ENCODE data around the gene CTU1.

The CTU1 gene

DNA sequence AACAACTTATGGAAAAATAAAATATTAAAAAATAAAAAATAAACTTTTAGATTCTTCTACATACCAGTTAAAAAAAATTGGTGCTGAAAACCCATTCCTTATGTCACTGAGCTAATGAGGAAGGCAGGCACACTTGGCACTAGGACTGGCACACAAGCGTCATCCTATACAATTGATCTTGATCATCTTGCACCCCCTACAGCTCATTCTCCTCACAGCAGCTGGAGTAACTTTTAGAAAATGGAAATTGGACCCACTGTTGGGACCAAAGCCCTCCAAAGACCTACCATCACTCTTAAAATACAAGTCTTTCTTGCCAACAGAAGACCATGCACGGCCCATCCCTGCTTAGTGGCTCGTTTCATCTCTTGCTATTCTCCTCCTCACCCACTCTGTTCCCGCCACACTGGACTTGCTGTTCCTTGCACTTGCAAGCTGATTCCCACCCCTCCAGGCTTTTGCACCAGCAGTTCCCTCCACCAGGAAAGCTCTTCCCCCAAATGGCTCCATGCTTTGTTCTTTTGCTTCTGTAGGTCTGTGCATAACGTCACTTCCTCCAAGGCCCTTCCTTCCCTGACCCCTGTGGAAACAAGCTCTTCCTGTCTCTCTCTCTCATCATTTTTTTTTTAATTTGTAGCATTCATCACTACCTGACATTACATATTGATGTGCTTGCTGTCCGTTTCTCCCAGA is 11.6 kb downstream of the CTU1 start:
- H3K9me3 ChIP-seq (ENCODE audit: control insufficient read depth, insufficient read depth, low read depth, low read length), result no peaks in the 10 kb centered on the region
- ChIA-PET CTCF (interaction anchor here (0.5 to 7.0 kb wide), 39 partner anchors 11 to 1763 kb away, joined by 3 to 177 read pairs (median 4); partner anchors contain the start of genes CTU1 and KLK10), POLR2A (interaction anchor here (0.8 kb wide), 1 partner anchor 292 kb away, joined by 3 read pairs; no protein-coding TSS in a partner anchor)
- TF ChIP-seq, protein P1, sequence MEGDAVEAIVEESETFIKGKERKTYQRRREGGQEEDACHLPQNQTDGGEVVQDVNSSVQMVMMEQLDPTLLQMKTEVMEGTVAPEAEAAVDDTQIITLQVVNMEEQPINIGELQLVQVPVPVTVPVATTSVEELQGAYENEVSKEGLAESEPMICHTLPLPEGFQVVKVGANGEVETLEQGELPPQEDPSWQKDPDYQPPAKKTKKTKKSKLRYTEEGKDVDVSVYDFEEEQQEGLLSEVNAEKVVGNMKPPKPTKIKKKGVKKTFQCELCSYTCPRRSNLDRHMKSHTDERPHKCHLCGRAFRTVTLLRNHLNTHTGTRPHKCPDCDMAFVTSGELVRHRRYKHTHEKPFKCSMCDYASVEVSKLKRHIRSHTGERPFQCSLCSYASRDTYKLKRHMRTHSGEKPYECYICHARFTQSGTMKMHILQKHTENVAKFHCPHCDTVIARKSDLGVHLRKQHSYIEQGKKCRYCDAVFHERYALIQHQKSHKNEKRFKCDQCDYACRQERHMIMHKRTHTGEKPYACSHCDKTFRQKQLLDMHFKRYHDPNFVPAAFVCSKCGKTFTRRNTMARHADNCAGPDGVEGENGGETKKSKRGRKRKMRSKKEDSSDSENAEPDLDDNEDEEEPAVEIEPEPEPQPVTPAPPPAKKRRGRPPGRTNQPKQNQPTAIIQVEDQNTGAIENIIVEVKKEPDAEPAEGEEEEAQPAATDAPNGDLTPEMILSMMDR (tag by site-specific recombination; IDR thresholded peaks at IDR 0.05), result peak; percentile 39; the same call in 1 of the 2 replicates
- 0 out of 2 replicates have a peak, but pooled peaks have one; percentile 2 for TF ChIP-seq ZNF654 (tag by site-specific recombination; IDR thresholded peaks at IDR 0.05; ENCODE audit: low read depth)
- no peak for TF ChIP-seq KLF7 (tag by site-specific recombination; IDR thresholded peaks at IDR 0.05; ENCODE audit: borderline replicate concordance)
- peak; percentile 46 for TF ChIP-seq ZNF341 (tag by site-specific recombination; IDR thresholded peaks at IDR 0.05; ENCODE audit: low read depth)
- peaks cover 17% of the 10 kb centered on the region for H3K4me1 ChIP-seq (ENCODE audit: control insufficient read depth, insufficient read depth, low read length)
- no peak overlapping the region for H3K4me3 ChIP-seq (ENCODE audit: low read depth, low read length)
- no peak overlapping the region for H3K27ac ChIP-seq (ENCODE audit: extremely low read depth, low read depth, low read length)
- H3K36me3 ChIP-seq (ENCODE audit: control insufficient read depth in 2 of 2, insufficient read depth in 1 of 2, low read length in 2 of 2), result peaks cover under 1 to 26% of the 10 kb centered on the region in 2 experiments; a peak in 2 of 3 replicates

DNA sequence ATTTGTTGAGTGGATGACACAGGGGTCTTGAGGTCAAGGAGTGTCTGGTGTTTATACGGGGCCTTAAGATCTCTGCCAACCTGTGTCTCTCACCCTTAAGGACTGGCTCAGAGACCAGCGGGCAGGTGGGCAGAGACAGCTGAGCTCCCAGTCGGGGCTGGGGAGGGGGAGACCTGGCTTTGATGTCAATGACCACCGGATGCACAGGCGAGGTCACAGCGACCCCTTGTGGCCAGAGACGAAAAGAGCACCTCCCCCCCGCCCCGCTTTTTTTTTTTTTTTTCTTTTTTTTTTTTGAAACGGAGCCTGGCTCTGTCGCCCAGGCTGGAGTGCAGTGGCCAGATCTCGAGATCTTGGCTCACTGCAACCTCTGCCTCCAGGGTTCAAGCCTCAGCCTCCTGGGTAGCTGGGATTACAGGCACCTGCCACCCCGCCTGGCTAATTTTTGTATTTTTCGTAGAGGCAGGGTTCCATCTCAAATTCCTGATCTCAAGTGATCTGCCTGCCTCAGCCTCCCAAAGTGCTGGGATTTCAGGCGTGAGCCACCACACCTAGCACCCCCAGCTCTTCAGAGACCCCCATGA is 13.4 kb downstream of the CTU1 start:
- Histone ChIP-seq H3K9me3 (ENCODE audit: control insufficient read depth, insufficient read depth, low read depth, low read length) (no peaks in the 10 kb centered on the region), H3K36me3 (ENCODE audit: control insufficient read depth in 2 of 2, insufficient read depth in 1 of 2, low read length in 2 of 2) (peaks cover 0 to 15% of the 10 kb centered on the region in 2 experiments; a peak in 2 of 3 replicates), H3K4me3 (ENCODE audit: low read depth, low read length) (no peak overlapping the region), H3K4me1 (ENCODE audit: control insufficient read depth, insufficient read depth, low read length) (peaks cover 15% of the 10 kb centered on the region), H3K27ac (ENCODE audit: extremely low read depth, low read depth, low read length) (no peak overlapping the region)
- CTCF ChIA-PET, result interaction anchor here (0.5 to 7.0 kb wide), 40 partner anchors 8 to 556 kb away, joined by 3 to 177 read pairs (median 4); partner anchors contain the start of genes CTU1 and KLK10
- POLR2A ChIA-PET, result interaction anchor here (0.7 to 0.9 kb wide), 2 partner anchors 52 to 77 kb away, joined by 4 to 7 read pairs; no protein-coding TSS in a partner anchor
- TF ChIP-seq SP2 (tag by site-specific recombination; IDR thresholded peaks at IDR 0.05) (no peak), ZNF707 (tag by site-specific recombination; IDR thresholded peaks at IDR 0.05) (no peak), ZNF416 (tag by site-specific recombination; IDR thresholded peaks at IDR 0.05) (no peak), ZNF146 (tag by site-specific recombination; IDR thresholded peaks at IDR 0.05) (no peak), KLF16 (tag by site-specific recombination; IDR thresholded peaks at IDR 0.05) (no peak), ZNF654 (tag by site-specific recombination; IDR thresholded peaks at IDR 0.05; ENCODE audit: low read depth) (peak; percentile 85), GLIS1 (tag by site-specific recombination; IDR thresholded peaks at IDR 0.05) (peak; percentile 51; the same call in 1 of the 2 replicates), ZNF23 (tag by site-specific recombination; IDR thresholded peaks at IDR 0.05; ENCODE audit: borderline replicate concordance) (no peak), ZNF121 (tag by site-specific recombination; IDR thresholded peaks at IDR 0.05) (no peak), ZNF514 (tag by site-specific recombination; IDR thresholded peaks at IDR 0.05) (no peak), SALL2 (tag by site-specific recombination; IDR thresholded peaks at IDR 0.05; ENCODE audit: borderline replicate concordance) (no peak), ZBTB17 (tag by site-specific recombination; IDR thresholded peaks at IDR 0.05) (peak; percentile 38; the same call in 1 of the 2 replicates)
- TF ChIP-seq, protein P2, sequence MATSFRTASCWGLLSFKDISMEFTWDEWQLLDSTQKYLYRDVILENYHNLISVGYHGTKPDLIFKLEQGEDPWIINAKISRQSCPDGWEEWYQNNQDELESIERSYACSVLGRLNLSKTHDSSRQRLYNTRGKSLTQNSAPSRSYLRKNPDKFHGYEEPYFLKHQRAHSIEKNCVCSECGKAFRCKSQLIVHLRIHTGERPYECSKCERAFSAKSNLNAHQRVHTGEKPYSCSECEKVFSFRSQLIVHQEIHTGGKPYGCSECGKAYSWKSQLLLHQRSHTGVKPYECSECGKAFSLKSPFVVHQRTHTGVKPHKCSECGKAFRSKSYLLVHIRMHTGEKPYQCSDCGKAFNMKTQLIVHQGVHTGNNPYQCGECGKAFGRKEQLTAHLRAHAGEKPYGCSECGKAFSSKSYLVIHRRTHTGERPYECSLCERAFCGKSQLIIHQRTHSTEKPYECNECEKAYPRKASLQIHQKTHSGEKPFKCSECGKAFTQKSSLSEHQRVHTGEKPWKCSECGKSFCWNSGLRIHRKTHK (tag by site-specific recombination; IDR thresholded peaks at IDR 0.05), result no peak
- TF ChIP-seq, protein P3, sequence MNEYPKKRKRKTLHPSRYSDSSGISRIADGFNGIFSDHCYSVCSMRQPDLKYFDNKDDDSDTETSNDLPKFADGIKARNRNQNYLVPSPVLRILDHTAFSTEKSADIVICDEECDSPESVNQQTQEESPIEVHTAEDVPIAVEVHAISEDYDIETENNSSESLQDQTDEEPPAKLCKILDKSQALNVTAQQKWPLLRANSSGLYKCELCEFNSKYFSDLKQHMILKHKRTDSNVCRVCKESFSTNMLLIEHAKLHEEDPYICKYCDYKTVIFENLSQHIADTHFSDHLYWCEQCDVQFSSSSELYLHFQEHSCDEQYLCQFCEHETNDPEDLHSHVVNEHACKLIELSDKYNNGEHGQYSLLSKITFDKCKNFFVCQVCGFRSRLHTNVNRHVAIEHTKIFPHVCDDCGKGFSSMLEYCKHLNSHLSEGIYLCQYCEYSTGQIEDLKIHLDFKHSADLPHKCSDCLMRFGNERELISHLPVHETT (tag by site-specific recombination; IDR thresholded peaks at IDR 0.05), result no peak
- TF ChIP-seq, protein P4, sequence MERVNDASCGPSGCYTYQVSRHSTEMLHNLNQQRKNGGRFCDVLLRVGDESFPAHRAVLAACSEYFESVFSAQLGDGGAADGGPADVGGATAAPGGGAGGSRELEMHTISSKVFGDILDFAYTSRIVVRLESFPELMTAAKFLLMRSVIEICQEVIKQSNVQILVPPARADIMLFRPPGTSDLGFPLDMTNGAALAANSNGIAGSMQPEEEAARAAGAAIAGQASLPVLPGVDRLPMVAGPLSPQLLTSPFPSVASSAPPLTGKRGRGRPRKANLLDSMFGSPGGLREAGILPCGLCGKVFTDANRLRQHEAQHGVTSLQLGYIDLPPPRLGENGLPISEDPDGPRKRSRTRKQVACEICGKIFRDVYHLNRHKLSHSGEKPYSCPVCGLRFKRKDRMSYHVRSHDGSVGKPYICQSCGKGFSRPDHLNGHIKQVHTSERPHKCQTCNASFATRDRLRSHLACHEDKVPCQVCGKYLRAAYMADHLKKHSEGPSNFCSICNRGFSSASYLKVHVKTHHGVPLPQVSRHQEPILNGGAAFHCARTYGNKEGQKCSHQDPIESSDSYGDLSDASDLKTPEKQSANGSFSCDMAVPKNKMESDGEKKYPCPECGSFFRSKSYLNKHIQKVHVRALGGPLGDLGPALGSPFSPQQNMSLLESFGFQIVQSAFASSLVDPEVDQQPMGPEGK (tag by site-specific recombination; IDR thresholded peaks at IDR 0.05), result 0 out of 2 replicates have a peak, but pooled peaks have one; percentile 32
- TF ChIP-seq, protein P5, sequence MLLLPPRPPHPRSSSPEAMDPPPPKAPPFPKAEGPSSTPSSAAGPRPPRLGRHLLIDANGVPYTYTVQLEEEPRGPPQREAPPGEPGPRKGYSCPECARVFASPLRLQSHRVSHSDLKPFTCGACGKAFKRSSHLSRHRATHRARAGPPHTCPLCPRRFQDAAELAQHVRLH (tag by site-specific recombination; IDR thresholded peaks at IDR 0.05), result no peak
- TF ChIP-seq, protein P6, sequence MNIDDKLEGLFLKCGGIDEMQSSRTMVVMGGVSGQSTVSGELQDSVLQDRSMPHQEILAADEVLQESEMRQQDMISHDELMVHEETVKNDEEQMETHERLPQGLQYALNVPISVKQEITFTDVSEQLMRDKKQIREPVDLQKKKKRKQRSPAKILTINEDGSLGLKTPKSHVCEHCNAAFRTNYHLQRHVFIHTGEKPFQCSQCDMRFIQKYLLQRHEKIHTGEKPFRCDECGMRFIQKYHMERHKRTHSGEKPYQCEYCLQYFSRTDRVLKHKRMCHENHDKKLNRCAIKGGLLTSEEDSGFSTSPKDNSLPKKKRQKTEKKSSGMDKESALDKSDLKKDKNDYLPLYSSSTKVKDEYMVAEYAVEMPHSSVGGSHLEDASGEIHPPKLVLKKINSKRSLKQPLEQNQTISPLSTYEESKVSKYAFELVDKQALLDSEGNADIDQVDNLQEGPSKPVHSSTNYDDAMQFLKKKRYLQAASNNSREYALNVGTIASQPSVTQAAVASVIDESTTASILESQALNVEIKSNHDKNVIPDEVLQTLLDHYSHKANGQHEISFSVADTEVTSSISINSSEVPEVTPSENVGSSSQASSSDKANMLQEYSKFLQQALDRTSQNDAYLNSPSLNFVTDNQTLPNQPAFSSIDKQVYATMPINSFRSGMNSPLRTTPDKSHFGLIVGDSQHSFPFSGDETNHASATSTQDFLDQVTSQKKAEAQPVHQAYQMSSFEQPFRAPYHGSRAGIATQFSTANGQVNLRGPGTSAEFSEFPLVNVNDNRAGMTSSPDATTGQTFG (tag by site-specific recombination; IDR thresholded peaks at IDR 0.05; ENCODE audit: borderline replicate concordance), result no peak
- TF ChIP-seq, protein P7, sequence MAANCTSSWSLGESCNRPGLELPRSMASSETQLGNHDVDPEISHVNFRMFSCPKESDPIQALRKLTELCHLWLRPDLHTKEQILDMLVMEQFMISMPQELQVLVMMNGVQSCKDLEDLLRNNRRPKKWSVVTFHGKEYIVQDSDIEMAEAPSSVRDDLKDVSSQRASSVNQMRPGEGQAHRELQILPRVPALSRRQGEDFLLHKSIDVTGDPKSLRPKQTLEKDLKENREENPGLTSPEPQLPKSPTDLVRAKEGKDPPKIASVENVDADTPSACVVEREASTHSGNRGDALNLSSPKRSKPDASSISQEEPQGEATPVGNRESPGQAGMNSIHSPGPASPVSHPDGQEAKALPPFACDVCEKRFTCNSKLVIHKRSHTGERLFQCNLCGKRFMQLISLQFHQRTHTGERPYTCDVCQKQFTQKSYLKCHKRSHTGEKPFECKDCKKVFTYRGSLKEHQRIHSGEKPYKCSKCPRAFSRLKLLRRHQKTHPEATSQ (tag by site-specific recombination; IDR thresholded peaks at IDR 0.05), result no peak
